Fibroblast of lung (primary cell): Measurements from ENCODE around the gene OPN3.

Source experiments
- EZH2 ChIP-seq: IDR thresholded peaks from 2 replicates; pipeline ENCODE4 v1.5.1; 2012; ENCODE audit warnings: low read length, control low read depth, mild to moderate bottlenecking; ENCODE audit errors: missing control alignments
- TF ChIP-seq, protein P1 (sequence below), 2 donors: IDR thresholded peaks in 1 of 2; conservative IDR thresholded peaks in 1 of 2; 1 replicate in 1 of 2; 2 replicates in 1 of 2; pipeline ENCODE4 v1.5.1; 2011 to 2012; ENCODE audit warnings: low read length in 2 of 2, control low read depth in 1 of 2, inconsistent platforms in 1 of 2, low read depth in 1 of 2, mild to moderate bottlenecking in 1 of 2

GRCh38 chr1:241590719-241591118, 49.5 kb downstream of the OPN3 start:
- TF ChIP-seq EZH2, result no peak
- TF ChIP-seq, protein P1, sequence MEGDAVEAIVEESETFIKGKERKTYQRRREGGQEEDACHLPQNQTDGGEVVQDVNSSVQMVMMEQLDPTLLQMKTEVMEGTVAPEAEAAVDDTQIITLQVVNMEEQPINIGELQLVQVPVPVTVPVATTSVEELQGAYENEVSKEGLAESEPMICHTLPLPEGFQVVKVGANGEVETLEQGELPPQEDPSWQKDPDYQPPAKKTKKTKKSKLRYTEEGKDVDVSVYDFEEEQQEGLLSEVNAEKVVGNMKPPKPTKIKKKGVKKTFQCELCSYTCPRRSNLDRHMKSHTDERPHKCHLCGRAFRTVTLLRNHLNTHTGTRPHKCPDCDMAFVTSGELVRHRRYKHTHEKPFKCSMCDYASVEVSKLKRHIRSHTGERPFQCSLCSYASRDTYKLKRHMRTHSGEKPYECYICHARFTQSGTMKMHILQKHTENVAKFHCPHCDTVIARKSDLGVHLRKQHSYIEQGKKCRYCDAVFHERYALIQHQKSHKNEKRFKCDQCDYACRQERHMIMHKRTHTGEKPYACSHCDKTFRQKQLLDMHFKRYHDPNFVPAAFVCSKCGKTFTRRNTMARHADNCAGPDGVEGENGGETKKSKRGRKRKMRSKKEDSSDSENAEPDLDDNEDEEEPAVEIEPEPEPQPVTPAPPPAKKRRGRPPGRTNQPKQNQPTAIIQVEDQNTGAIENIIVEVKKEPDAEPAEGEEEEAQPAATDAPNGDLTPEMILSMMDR (conservative IDR thresholded peaks at IDR 0.05 in 1 of 2, IDR thresholded peaks at IDR 0.05 in 1 of 2; ENCODE audit: low read depth in 1 of 2, low read length in 2 of 2), result no peak
